WTC11 (cell line): ENCODE results near the gene SYCE3.

ENCODE experiments used
- CBFB ChIP-seq: sonication (generic); formaldehyde crosslinking; IDR thresholded peaks from 2 replicates; pipeline ENCODE4 v1.8.1; 2022; ENCODE audit warnings: mild to moderate bottlenecking, low read depth, missing genetic modification reagents
- GABPB1 ChIP-seq: sonication (generic); formaldehyde crosslinking; IDR thresholded peaks from 2 replicates; pipeline ENCODE4 v1.8.1; 2023; ENCODE audit warnings: mild to moderate bottlenecking, missing genetic modification reagents
- TF ChIP-seq, protein P1 (sequence below): sonication (generic); formaldehyde crosslinking; conservative IDR thresholded peaks from 2 replicates; pipeline ENCODE4 v1.8.1; 2022; ENCODE audit warnings: mild to moderate bottlenecking, missing genetic modification reagents
- TF ChIP-seq, protein P2 (sequence below): fragments of 200-600 bp; IDR thresholded peaks from 2 replicates; pipeline ENCODE4 v1.8.0; 2022; ENCODE audit warnings: antibody characterized with exemption

DNA sequence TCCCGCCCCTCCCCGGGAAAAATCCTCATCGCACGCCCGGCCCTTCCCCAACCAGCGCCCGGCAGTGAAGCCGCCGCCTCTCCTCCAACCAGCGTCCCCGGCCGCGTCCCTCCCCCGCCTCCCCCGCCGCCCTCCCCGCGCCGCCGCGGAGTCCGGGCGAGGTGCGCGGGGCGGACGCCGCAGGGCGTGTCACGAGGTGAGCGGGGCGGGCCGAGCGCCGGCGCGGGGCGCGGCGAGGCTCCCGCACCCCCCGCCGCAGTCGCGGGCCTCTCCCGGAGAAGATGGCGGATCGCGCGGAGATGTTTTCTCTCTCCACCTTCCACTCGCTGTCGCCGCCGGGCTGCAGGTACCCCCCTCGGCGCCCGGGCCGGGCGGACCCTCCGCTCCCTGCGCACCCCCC, 37.8 kb upstream of the SYCE3 start, which contains the start of gene MAPK8IP2:
- TF ChIP-seq, protein P1, sequence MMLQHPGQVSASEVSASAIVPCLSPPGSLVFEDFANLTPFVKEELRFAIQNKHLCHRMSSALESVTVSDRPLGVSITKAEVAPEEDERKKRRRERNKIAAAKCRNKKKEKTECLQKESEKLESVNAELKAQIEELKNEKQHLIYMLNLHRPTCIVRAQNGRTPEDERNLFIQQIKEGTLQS (CRISPR knock-in tag): no peak
- TF ChIP-seq CBFB (no peak), GABPB1 (CRISPR knock-in tag) (no peak)
- TF ChIP-seq, protein P2, sequence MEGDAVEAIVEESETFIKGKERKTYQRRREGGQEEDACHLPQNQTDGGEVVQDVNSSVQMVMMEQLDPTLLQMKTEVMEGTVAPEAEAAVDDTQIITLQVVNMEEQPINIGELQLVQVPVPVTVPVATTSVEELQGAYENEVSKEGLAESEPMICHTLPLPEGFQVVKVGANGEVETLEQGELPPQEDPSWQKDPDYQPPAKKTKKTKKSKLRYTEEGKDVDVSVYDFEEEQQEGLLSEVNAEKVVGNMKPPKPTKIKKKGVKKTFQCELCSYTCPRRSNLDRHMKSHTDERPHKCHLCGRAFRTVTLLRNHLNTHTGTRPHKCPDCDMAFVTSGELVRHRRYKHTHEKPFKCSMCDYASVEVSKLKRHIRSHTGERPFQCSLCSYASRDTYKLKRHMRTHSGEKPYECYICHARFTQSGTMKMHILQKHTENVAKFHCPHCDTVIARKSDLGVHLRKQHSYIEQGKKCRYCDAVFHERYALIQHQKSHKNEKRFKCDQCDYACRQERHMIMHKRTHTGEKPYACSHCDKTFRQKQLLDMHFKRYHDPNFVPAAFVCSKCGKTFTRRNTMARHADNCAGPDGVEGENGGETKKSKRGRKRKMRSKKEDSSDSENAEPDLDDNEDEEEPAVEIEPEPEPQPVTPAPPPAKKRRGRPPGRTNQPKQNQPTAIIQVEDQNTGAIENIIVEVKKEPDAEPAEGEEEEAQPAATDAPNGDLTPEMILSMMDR: no peak
